K562 (cell line): ENCODE results near the gene DACT3. TPM values are rescaled to one million over a fixed set of nuclear protein-coding genes. Genes with fewer than 3 reads are reported as not detected.
A peak's percentile ranks its signal among the peaks of the same experiment; 100 is the strongest.

Source experiments
- ATAC-seq: fragments of 200-7000 bp; cut with Tn5 transposase; 3 replicates; pipeline ENCODE4 v1.9.1; 2020; ENCODE audit warnings: moderate library complexity
- BruUV-seq: library from RNA; stranded (reverse); fragments of 400-500 nt; replicated peaks from 2 replicates; lab custom pipeline; 2021; lab: Mats Ljungman, UMichigan
- CTCF ChIA-PET: fragments of 300-600 bp; formaldehyde crosslinking; extraction: SDS; loops from one replicate; lab custom pipeline; 2021; ENCODE audit warnings: low intra/inter-chr PET ratio; lab: Yijun Ruan, JAX
- POLR2A ChIA-PET: fragments of 300-600, 350-650 bp; sonication (Branson Sonifier 250); formaldehyde crosslinking; extraction: SDS; loops from one replicate; lab custom pipeline; 2021; ENCODE audit warnings: antibody characterized with exemption, inconsistent platforms; lab: Yijun Ruan, JAX
- DNase-seq, 4 experiments: peaks; one replicate each; pipeline versions ENCODE4 v3.0.0 to v3.0.0-alpha.2; 2011 to 2018; ENCODE audit warnings: low spot score in 3 of 4, mixed read lengths in 3 of 4; ENCODE audit errors: extremely low read depth in 1 of 4
- FAIRE-seq: peaks from 2 replicates; lab custom pipeline; 2011; peaks lifted over from hg19 to GRCh38; lab: Jason Lieb, UNC
- H2AFZ ChIP-seq: 2 replicates; pipeline ENCODE4 v1.6.0; 2011; ENCODE audit warnings: low read depth, low read length, control low read depth, inconsistent platforms
- H3K27ac ChIP-seq: fragments of 200-600 bp; 3 replicates; pipeline ENCODE4 v1.8.0; 2011; ENCODE audit warnings: low read depth, mild to moderate bottlenecking, control low read depth, inconsistent platforms, low read length, moderate library complexity, mixed read lengths; ENCODE audit errors: extremely low read depth
- H3K27me3 ChIP-seq, 2 experiments: fragments of 300-600 bp in 1 of 2; 2 replicates in 1 of 2; 3 replicates in 1 of 2; pipeline versions ENCODE4 v1.6.0 to v1.8.0; 2011; ENCODE audit warnings: inconsistent platforms in 2 of 2, low read length in 2 of 2, mild to moderate bottlenecking in 1 of 2, mixed read lengths in 1 of 2, moderate library complexity in 1 of 2; ENCODE audit not compliant: control insufficient read depth in 2 of 2, insufficient read depth in 2 of 2
- H3K36me3 ChIP-seq: fragments of 300-600 bp; 3 replicates; pipeline ENCODE4 v1.8.0; 2011; ENCODE audit warnings: mild to moderate bottlenecking, low read length, inconsistent platforms; ENCODE audit not compliant: control insufficient read depth, insufficient read depth
- H3K4me1 ChIP-seq, 2 experiments: fragments of 200-600 bp in 1 of 2; replicated peaks in 1 of 2; 2 replicates in 1 of 2; 3 replicates in 1 of 2; pipeline versions ENCODE4 v1.5.1 to v1.8.0; 2011; ENCODE audit warnings: inconsistent platforms in 2 of 2, low read length in 2 of 2, mild to moderate bottlenecking in 1 of 2, mixed read lengths in 1 of 2, moderate library complexity in 1 of 2; ENCODE audit not compliant: control insufficient read depth in 2 of 2, insufficient read depth in 2 of 2
- H3K4me2 ChIP-seq: 2 replicates; pipeline ENCODE4 v1.6.1; 2011; ENCODE audit warnings: low read length, control low read depth, inconsistent platforms, mixed read lengths; ENCODE audit not compliant: insufficient read depth
- H3K4me3 ChIP-seq: fragments of 200-600 bp; sonication (generic), shearing (Covaris generic); 2 replicates; pipeline ENCODE4 v1.5.1; 2016; ENCODE audit warnings: control low read depth, inconsistent platforms
- H3K79me2 ChIP-seq: fragments of 200-600 bp; 3 replicates; pipeline ENCODE4 v1.8.0; 2011; ENCODE audit warnings: low read length, inconsistent platforms; ENCODE audit not compliant: control insufficient read depth, insufficient read depth
- H3K9ac ChIP-seq, 2 experiments: 2 replicates each; pipeline versions ENCODE4 v1.6.0 to v1.6.1; 2011; ENCODE audit warnings: low read depth in 2 of 2, low read length in 2 of 2, control low read depth in 1 of 2, inconsistent platforms in 1 of 2, mild to moderate bottlenecking in 1 of 2, mixed read lengths in 1 of 2; ENCODE audit not compliant: insufficient read depth in 1 of 2
- H3K9me1 ChIP-seq: one replicate; pipeline ENCODE4 v1.6.0; 2011; ENCODE audit warnings: inconsistent platforms, mild to moderate bottlenecking, low read length, moderate library complexity; ENCODE audit not compliant: control insufficient read depth, insufficient read depth
- H3K9me3 ChIP-seq: replicated peaks from 2 replicates; pipeline ENCODE4 v1.5.1; 2011; ENCODE audit warnings: low read depth, low read length, inconsistent platforms; ENCODE audit not compliant: control insufficient read depth, insufficient read depth
- H4K20me1 ChIP-seq: replicated peaks from 2 replicates; pipeline ENCODE4 v1.6.1; 2011; ENCODE audit warnings: low read length, inconsistent platforms, mixed read lengths; ENCODE audit not compliant: control insufficient read depth, insufficient read depth
- CLOCK ChIP-seq: fragments of 250-450 bp; sonication (Bioruptor Pico); IDR thresholded peaks from 2 replicates; pipeline ENCODE4 v1.4.0; 2020; ENCODE audit warnings: mild to moderate bottlenecking, moderate library complexity, borderline replicate concordance
- CXXC5 ChIP-seq: fragments of 250-450 bp; sonication (Bioruptor Pico); IDR thresholded peaks from 2 replicates; pipeline ENCODE4 v1.8.0; 2022; ENCODE audit warnings: inconsistent platforms, mild to moderate bottlenecking, moderate library complexity
- DIDO1 ChIP-seq: fragments of 450-650 bp; IDR thresholded peaks from 2 replicates; pipeline ENCODE4 v1.6.1; 2016; ENCODE audit warnings: low read depth, missing biosample characterization, missing genetic modification characterization
- DLX4 ChIP-seq: fragments of 250-450 bp; sonication (Bioruptor Pico); IDR thresholded peaks from 2 replicates; pipeline ENCODE4 v1.6.1; 2021; ENCODE audit warnings: mild to moderate bottlenecking
- EHMT2 ChIP-seq: fragments of 450-650 bp; IDR thresholded peaks from 2 replicates; pipeline ENCODE4 v1.6.1; 2018; ENCODE audit warnings: antibody characterized with exemption
- SIRT6 ChIP-seq: IDR thresholded peaks from one replicate; pipeline ENCODE4 v1.6.1; 2012; ENCODE audit warnings: low read depth, mild to moderate bottlenecking, control low read depth, inconsistent platforms, low read length, moderate library complexity
- SREBF2 ChIP-seq: sonication (generic); formaldehyde crosslinking; IDR thresholded peaks from 2 replicates; pipeline ENCODE4 v1.4.0; 2020; ENCODE audit warnings: mild to moderate bottlenecking, missing genetic modification reagents
- XRCC4 ChIP-seq: IDR thresholded peaks from one replicate; pipeline ENCODE4 v1.6.1; 2011; ENCODE audit not compliant: insufficient read depth, insufficient read length; ENCODE audit errors: extremely low read depth
- ZNF224 ChIP-seq: sonication (generic); formaldehyde crosslinking; IDR thresholded peaks from 2 replicates; pipeline ENCODE4 v1.8.0; 2022; ENCODE audit warnings: mild to moderate bottlenecking, missing genetic modification reagents
- ZNF347 ChIP-seq: fragments of 450-650 bp; formaldehyde crosslinking; IDR thresholded peaks from 2 replicates; pipeline ENCODE4 v1.4.0; 2020; ENCODE audit warnings: low read depth, mild to moderate bottlenecking, moderate library complexity
- WGBS: fragments of 100-300 bp; shearing (Covaris generic); methylation state at CpG from one replicate; pipeline ENCODE4 v1.1.6; 2016; ENCODE audit warnings: low coverage, mixed read lengths; ENCODE audit not compliant: insufficient coverage; ENCODE audit errors: missing lambda C conversion rate; 5-methylcytosine and 5-hydroxymethylcytosine counted together
- in situ Hi-C: fragments of 300-500 bp; cut with MboI; formaldehyde crosslinking; loops from 4 replicates; pipeline ENCODE4 v1.15.0; 2018; ENCODE audit warnings: inconsistent platforms, mixed read lengths
- intact Hi-C: fragments of 100-400 bp; cut with micrococcal nuclease; formaldehyde crosslinking; loops from 2 replicates; pipeline ENCODE4 v1.14.2; 2022
- polyA plus RNA-seq, 8 experiments: library from polyadenylated mRNA; depleted of rRNA in 4 of 8; stranded (reverse) in 5 of 8; unstranded in 3 of 8; fragments of >200 nt; fragmentation: Nextera tagmentation in 2 of 8; fragmentation: Illumina TruSeq in 1 of 8; extraction: Ambion mirVana in 2 of 8; extraction: Trizol in 1 of 8; gene quantifications; 2 replicates each; pipeline versions ENCODE4 v1.2.1 to v1.2.3, GENCODE V29; 2011 to 2014; ENCODE audit warnings: inconsistent platforms in 1 of 8, missing spikeins in 1 of 8
- total RNA-seq, 7 experiments: library from RNA; depleted of rRNA in 6 of 7; stranded (reverse); fragments of >200 nt in 6 of 7; fragmentation: Illumina TruSeq in 2 of 7; extraction: Trizol in 2 of 7; gene quantifications; 2 replicates each; pipeline versions ENCODE4 v1.2.1 to v1.2.3, GENCODE V29; 2011 to 2021; ENCODE audit warnings: low replicate concordance in 1 of 7

DACT3 gene
- total and polyA plus RNA-seq, 9 of the 15 experiments (the other 6 are each of a cell fraction or from before 2014, with no cell fraction given), result 0.67 to 6.5 (median 3.5) TPM

GRCh38 chr19:46603752-46604231 is 57.2 kb downstream of the DACT3 start:
- Histone ChIP-seq H3K9me1 (no peaks in the 10 kb centered on the region), H3K4me2 (peak overlapping the region; percentile 76; the same call in 1 of the 2 replicates), H3K27me3 (no peaks in the 10 kb centered on the region), H3K9ac (peak overlapping the region; percentile 71 to 100; a peak in 1 of 4 replicates), H3K9me3 (peaks cover 10% of the 10 kb centered on the region), H2AFZ (no peak overlapping the region), H3K79me2 (peaks cover 49% of the 10 kb centered on the region), H3K27ac (no peak overlapping the region), H3K4me1 (peaks cover 15 to 48% of the 10 kb centered on the region in 2 experiments; a peak in 4 of 5 replicates), H4K20me1 (peaks cover 35% of the 10 kb centered on the region), H3K4me3 (no peak overlapping the region), H3K36me3 (peaks cover 60% of the 10 kb centered on the region; the same call in 2 of the 3 replicates)
- CTCF ChIA-PET, result interaction anchor here (0.6 kb wide), 1 partner anchor 264 kb away, joined by 3 read pairs; no protein-coding TSS in a partner anchor
- TF ChIP-seq SIRT6 (no peak), DIDO1 (tag) (no peak), XRCC4 (no peak), DLX4 (no peak), SREBF2 (CRISPR knock-in tag) (no peak), CLOCK (CRISPR knock-in tag) (no peak), ZNF224 (no peak), CXXC5 (CRISPR knock-in tag) (no peak), ZNF347 (CRISPR knock-in tag) (no peak), EHMT2 (no peak)
- ATAC-seq, result no peak
- BruUV-seq, result no TSS peak
- POLR2A ChIA-PET, result interaction anchor here (0.8 to 3.6 kb wide), 5 partner anchors 8 to 60 kb away, joined by 3 to 30 read pairs (median 3); no protein-coding TSS in a partner anchor
- FAIRE-seq, result no peak
- WGBS, result 86% methylated on average over 9 of the region's 9 CpGs
- intact Hi-C loops, result no loop called here
- in situ Hi-C loops, result no loop called here
- peak in 2 of 4 experiments; percentile 17 to 22 for DNase-seq
